GM21576 (cell line): ENCODE measurements around the gene IGFBP7.

Source experiments
- ATAC-seq: cut with Tn5 transposase; IDR thresholded peaks from one replicate; pipeline ENCODE4 v1.9.1; 2021; ENCODE audit warnings: mild to moderate bottlenecking, moderate library complexity; ENCODE audit not compliant: unreplicated experiment

Gene IGFBP7

GRCh38 chr4:57098415-57098814 lies 11.8 kb downstream of the IGFBP7 start:
- ATAC-seq, result no peak

GRCh38 chr4:57097711-57098110 lies 12.5 kb downstream of the IGFBP7 start:
- ATAC-seq, result no peak

GRCh38 chr4:57095956-57096355 lies 14.2 kb downstream of the IGFBP7 start:
- ATAC-seq, result no peak

GRCh38 chr4:57095245-57095644 lies 14.9 kb downstream of the IGFBP7 start:
- ATAC-seq, result no peak

- no peak for ATAC-seq
These were observed 15.4 kb downstream of the IGFBP7 start for GRCh38 chr4:57094832-57095223.

- ATAC-seq, result no peak
These were observed 16.0 kb downstream of the IGFBP7 start for GRCh38 chr4:57093845-57094831.

- no peak for ATAC-seq
These were observed 18.5 kb downstream of the IGFBP7 start for GRCh38 chr4:57091657-57092162.

GRCh38 chr4:57090079-57090478 lies 20.1 kb downstream of the IGFBP7 start:
- no peak for ATAC-seq

- ATAC-seq, result no peak
These were observed 20.6 kb downstream of the IGFBP7 start for GRCh38 chr4:57089549-57089948.

- ATAC-seq, result no peak
These were observed 24.0 kb downstream of the IGFBP7 start for GRCh38 chr4:57086031-57086723.

GRCh38 chr4:57085278-57085677 lies 24.9 kb downstream of the IGFBP7 start:
- ATAC-seq, result no peak

- no peak for ATAC-seq
These were observed 25.8 kb downstream of the IGFBP7 start for GRCh38 chr4:57084360-57084759.

- no peak for ATAC-seq
These were observed 27.1 kb downstream of the IGFBP7 start for GRCh38 chr4:57083090-57083489.

GRCh38 chr4:57081651-57082621 lies 28.2 kb downstream of the IGFBP7 start:
- no peak for ATAC-seq

- ATAC-seq, result no peak
These were observed 29.2 kb downstream of the IGFBP7 start for GRCh38 chr4:57080781-57081650.

GRCh38 chr4:57078685-57079521 lies 31.3 kb downstream of the IGFBP7 start:
- no peak for ATAC-seq

GRCh38 chr4:57077550-57078343 lies 32.4 kb downstream of the IGFBP7 start:
- ATAC-seq, result no peak

GRCh38 chr4:57076646-57077045 lies 33.5 kb downstream of the IGFBP7 start:
- no peak for ATAC-seq
